Lower leg skin (tissue), 4 donors: Measurements from ENCODE around the gene SARM1. TPM values are rescaled to one million over a fixed set of nuclear protein-coding genes. Genes with fewer than 3 reads are reported as not detected.
"Not testable (repeated sequence)": the region's sequence is repeated elsewhere in the genome, so short reads cannot be mapped to it uniquely, and the experiment has no call there.

Experiments
- DNase-seq, 2 donors: peaks; one replicate each; pipeline ENCODE4 v3.0.0-alpha.2; 2019; ENCODE audit warnings: low spot score in 2 of 2
- H3K4me3 ChIP-seq: fragments of 200-600 bp; sonication (generic); 2 replicates; pipeline ENCODE4 v1.5.1; 2017; ENCODE audit warnings: mild to moderate bottlenecking, low read depth; ENCODE audit not compliant: poor library complexity, severe bottlenecking
- POLR2A ChIP-seq, 2 donors: fragments of 450-650 bp; IDR thresholded peaks; one replicate each; pipeline ENCODE4 v1.6.1; 2016 to 2017; ENCODE audit warnings: antibody characterized with exemption in 2 of 2, mild to moderate bottlenecking in 1 of 2, moderate library complexity in 1 of 2
- WGBS, 2 donors: methylation state at CpG; one replicate each; pipeline ENCODE4 v1.1.5; 2018; 5-methylcytosine and 5-hydroxymethylcytosine counted together
- intact Hi-C: fragments of 100-400 bp; cut with DNase I; formaldehyde crosslinking; loops from one replicate; pipeline ENCODE4 v1.15.0; 2023; ENCODE audit warnings: low total_unique reads
- total RNA-seq, 4 donors: library from RNA; depleted of rRNA; stranded (reverse); fragments of >200 nt; gene quantifications; one replicate each; pipeline ENCODE4 v1.1.0, GENCODE V29; 2016
- TF ChIP-seq, protein P1 (sequence below), 3 donors: fragments of 450-650 bp; IDR thresholded peaks; one replicate each; pipeline ENCODE4 v1.5.1; 2016; ENCODE audit warnings: antibody characterized with exemption in 3 of 3, mild to moderate bottlenecking in 3 of 3, moderate library complexity in 2 of 3

SARM1 gene
- total RNA-seq, 4 donors from 2014 or later, result 4.0 to 15.4 (median 12.1) TPM

DNA sequence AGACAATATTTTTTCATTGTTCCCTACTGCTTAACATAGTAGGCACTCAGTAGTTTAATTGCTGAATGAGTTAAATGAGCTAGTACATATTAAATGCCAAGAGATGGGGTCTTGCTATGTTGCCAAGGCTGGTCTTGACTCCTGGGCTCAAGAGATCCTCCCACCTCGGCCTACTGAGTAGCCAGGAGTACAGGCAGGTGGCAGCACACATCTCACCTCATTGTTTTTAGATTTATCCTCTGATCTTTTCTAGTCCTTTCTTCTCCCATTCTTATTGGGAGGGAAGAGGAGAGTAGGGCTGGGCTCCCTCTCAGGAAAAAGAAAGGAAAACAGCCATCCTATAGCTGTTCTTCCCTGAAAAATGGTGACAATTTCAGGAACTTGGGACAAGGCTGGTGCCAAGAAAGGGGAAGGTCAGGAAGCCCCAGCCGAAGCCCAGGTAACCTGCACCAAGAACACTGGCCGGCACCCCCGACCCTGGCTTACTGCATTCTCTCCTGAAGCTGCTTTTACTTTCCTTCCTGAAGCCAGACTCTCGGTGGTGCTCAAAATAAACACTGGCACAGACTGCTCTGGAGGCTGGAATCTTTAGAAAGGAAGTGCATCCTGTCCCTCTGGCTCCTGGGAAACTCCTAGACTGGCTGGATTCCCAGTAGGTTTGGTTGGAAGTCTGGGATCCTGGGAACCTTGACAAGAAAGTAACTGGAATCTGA is 33.3 kb upstream of the SARM1 start:
- H3K4me3 ChIP-seq, result no peak overlapping the region
- TF ChIP-seq POLR2A (IDR thresholded peaks at IDR 0.05), result no peak
- TF ChIP-seq, protein P1, sequence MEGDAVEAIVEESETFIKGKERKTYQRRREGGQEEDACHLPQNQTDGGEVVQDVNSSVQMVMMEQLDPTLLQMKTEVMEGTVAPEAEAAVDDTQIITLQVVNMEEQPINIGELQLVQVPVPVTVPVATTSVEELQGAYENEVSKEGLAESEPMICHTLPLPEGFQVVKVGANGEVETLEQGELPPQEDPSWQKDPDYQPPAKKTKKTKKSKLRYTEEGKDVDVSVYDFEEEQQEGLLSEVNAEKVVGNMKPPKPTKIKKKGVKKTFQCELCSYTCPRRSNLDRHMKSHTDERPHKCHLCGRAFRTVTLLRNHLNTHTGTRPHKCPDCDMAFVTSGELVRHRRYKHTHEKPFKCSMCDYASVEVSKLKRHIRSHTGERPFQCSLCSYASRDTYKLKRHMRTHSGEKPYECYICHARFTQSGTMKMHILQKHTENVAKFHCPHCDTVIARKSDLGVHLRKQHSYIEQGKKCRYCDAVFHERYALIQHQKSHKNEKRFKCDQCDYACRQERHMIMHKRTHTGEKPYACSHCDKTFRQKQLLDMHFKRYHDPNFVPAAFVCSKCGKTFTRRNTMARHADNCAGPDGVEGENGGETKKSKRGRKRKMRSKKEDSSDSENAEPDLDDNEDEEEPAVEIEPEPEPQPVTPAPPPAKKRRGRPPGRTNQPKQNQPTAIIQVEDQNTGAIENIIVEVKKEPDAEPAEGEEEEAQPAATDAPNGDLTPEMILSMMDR (IDR thresholded peaks at IDR 0.05), result no peak
- intact Hi-C loops, result no loop called here
- no peak for DNase-seq
- WGBS, 2 donors, result 65 to 66% methylated on average over 5 of the region's 5 CpGs

GRCh38 chr17:28338769-28339212 is 32.7 kb upstream of the SARM1 start:
- WGBS, 2 donors, result 65 to 79% methylated on average over 8 of the region's 8 CpGs
- H3K4me3 ChIP-seq, DNase-seq, intact Hi-C loops: not testable (repeated sequence)

DNA sequence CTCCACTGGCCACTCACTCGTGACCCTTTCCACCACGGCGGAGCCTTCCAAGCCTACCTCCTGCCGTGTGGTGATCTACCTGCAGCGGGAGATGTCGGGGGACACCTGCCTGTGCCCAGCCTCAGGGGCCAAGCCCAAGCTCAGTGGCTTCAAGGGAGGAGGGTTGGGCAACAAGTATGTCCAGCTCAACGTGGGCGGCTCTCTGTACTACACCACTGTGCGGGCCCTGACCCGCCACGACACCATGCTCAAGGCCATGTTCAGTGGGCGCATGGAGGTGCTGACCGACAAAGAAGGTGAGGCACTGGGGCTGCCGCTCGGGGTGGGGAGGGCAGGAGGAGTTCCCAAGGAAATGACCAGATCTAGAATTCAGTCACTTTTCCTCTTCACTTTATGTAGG is 32.1 kb upstream of the SARM1 start:
- no peak for DNase-seq

DNA sequence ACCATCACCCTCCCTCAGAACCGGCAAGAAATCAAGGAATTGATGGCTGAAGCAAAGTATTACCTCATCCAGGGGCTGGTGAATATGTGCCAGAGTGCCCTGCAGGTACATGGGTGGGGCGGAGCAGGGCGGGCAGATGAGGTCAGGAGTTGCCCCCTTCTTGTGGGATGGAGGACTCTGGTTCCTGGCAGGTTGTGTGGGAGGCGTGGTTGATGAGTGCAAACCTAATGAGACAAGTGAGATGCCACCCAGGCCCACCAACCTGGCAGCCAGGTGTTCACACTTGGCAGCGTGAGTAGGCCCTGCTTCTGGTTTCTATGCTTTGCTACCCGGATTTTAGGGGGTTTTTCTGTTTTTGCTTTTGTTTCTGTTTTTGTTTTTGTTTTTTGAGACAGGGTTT is 31.1 kb upstream of the SARM1 start:
- TF ChIP-seq POLR2A (IDR thresholded peaks at IDR 0.05), result no peak
- TF ChIP-seq, protein P1 (IDR thresholded peaks at IDR 0.05), result no peak
- DNase-seq, result no peak
- 78 to 83% methylated on average over 6 of the region's 6 CpGs for WGBS, 2 donors
- intact Hi-C loops, result no loop called here
- H3K4me3 ChIP-seq, result no peak overlapping the region

More for the DNA sequence above, 32.1 kb upstream of the SARM1 start:
- intact Hi-C loops, result no loop called here
- TF ChIP-seq POLR2A (IDR thresholded peaks at IDR 0.05), result no peak
- TF ChIP-seq, protein P1 (IDR thresholded peaks at IDR 0.05), result no peak
- 87 to 91% methylated on average over 15 of the region's 15 CpGs for WGBS, 2 donors
- no peak overlapping the region for H3K4me3 ChIP-seq

DNA sequence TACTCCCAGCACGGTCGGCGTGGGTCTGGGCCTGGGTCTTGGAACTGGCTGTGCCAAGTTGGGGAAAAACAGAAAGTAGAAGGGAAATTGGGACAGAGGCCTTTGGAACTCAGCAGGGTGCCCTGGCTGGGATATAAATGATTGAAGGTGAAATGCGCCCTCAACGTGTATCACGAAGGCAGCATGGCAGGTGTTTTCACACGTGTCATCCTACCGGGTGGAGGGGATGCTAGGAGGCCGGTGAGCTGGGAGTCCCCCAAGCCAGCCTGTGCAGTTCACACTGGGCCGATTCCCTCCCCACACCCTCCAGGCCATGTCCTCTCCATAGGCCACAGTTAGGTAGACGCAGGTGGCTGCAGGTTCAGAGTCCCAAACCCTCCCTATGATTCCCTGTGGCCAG is 30.0 kb upstream of the SARM1 start:
- 90 to 92% methylated on average over 10 to 11 of the region's 11 CpGs for WGBS, 2 donors
- DNase-seq, result no peak
- H3K4me3 ChIP-seq, result no peak overlapping the region
- no peak for TF ChIP-seq POLR2A (IDR thresholded peaks at IDR 0.05)
- TF ChIP-seq, protein P1 (IDR thresholded peaks at IDR 0.05), result no peak
- intact Hi-C loops, result no loop called here

GRCh38 chr17:28342313-28342712 is 29.2 kb upstream of the SARM1 start:
- intact Hi-C loops, result no loop called here
- no peak for DNase-seq
- no peak for TF ChIP-seq POLR2A (IDR thresholded peaks at IDR 0.05)
- TF ChIP-seq, protein P1 (IDR thresholded peaks at IDR 0.05), result no peak
- 91 to 93% methylated on average over 14 of the region's 14 CpGs for WGBS, 2 donors
- H3K4me3 ChIP-seq, result no peak overlapping the region
